Activated CD8-positive, alpha-beta memory T cell treated with anti-CD3 and anti-CD28 coated beads for 48 hours (primary cell): Measurements from ENCODE around the gene TMEM145.
"Not testable (repeated sequence)": the region's sequence is repeated elsewhere in the genome, so short reads cannot be mapped to it uniquely, and the experiment has no call there.

Experiments used
- DNase-seq, 3 experiments: peaks; one replicate each; pipeline ENCODE4 v3.0.0-alpha.2; 2020; ENCODE audit warnings: low read depth in 2 of 3, low spot score in 2 of 3

TMEM145 gene

DNA sequence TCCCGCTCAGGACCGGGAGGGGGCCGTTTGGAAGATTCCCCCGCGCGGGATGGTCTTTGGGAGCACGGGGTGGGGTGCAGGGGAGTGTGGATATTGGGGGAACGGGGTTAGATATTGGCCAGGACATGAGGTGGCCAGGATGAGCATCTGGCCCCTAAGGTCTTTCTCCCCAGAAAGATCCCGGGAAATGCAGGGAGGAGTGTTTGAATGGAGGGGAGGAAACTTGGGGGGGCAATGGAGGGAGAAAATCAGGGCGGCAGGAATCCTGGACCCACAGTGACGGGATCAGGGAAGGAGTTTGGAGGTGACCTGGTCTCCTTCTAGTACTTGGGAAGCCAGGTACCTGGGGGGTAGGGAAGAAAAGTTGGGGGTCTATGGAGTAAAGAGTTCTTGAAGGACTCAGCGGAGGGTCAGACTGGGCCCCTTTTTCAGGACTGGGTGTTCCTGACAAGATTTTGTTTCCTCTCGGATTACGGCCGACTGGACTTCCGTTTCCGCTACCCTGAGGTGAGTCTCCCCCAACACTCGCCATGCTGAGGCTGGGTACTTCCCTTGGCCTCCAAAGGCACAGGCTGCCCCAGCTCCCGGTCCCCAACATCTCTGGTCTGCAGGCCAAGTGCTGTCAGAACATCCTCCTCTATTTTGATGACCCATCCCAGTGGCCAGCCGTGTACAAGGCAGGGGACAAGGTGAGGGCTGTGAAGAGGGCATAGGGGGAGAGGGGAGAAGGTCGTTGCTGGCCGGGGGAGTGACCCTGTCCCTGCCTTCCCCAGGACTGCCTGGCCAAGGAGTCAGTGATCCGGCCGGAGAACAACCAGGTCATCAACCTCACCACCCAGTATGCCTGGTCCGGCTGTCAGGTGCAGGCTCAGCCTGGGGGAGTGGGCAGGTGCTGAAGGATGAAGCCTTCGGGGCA is 989 bp downstream of the TMEM145 start:
- DNase-seq, result no peak

DNA sequence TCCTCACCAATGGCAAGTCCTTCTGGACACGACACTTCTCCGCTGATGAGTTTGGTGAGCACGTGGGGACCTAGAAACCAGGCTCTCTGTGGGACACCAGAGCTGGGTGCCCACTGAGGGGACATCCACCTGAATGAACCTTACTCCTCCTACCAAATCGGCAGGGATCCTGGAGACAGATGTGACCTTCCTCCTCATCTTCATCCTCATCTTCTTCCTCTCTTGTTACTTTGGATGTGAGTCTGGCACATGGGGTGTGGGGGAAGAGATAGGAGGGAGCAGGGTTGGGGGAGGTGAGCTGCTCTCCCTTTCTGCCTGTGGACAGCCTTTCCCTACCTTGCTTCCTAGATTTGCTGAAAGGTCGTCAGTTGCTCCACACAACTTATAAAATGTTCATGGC is 1.9 kb downstream of the TMEM145 start:
- no peak for DNase-seq

DNA sequence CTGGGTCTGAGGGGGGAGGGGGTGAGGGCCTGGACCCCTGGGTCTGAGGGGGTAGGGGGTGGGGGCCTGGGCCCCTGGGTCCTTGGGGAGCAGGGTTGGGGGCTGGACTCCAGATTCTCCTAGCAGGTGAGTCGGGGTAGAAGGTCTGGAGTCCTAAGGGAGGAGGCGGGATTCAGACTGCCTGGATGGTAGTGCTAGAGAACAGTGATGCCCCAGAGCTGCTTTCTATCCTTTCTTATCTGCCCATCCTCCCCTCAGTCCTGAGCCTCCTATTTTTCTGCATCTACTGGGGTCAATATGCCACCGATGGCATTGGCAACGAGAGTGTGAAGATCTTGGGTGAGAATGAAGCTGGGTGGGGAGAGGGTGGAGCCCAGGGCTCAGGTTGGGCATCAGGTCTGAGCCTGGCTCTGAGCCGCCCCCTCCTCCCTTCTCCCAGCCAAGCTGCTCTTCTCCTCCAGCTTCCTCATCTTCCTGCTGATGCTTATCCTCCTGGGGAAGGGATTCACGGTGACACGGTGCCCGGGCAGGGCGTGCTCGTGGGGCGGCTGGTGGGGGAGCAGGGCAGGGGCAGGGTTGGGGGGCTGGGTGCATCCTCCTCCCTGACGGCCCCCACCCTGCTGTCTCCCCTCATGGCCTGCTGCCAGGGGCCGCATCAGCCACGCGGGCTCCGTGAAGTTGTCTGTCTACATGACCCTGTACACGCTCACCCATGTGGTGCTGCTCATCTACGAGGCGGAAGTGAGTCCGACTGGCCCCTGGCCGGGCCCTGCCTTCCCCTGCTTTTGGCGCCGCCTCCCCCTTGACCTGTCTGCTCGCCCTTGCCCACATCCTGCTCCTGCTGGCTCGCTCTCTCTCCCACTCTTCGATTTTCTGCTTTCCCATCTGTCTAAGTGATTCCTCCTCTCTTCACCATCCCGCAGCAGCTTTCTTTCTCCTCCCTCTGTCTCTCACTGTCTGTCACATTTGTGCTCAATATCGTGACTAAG is 3.4 kb downstream of the TMEM145 start:
- no peak for DNase-seq

DNA sequence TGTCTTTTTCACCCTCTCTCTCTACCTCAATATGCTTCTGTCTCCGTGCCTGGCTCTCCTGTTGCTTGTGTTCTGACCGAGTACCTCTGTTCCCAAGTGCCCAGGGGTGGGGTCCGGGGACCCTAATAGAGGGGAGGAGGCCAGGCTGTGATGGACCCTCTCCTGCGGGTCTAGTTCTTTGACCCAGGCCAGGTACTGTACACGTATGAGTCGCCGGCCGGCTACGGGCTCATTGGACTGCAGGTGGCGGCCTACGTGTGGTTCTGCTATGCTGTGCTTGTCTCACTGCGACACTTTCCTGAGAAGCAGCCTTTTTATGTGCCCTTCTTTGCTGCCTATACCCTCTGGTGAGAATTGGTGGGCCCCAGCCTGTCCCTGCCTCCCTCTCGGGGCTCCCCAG is 4.4 kb downstream of the TMEM145 start:
- no peak for DNase-seq

DNA sequence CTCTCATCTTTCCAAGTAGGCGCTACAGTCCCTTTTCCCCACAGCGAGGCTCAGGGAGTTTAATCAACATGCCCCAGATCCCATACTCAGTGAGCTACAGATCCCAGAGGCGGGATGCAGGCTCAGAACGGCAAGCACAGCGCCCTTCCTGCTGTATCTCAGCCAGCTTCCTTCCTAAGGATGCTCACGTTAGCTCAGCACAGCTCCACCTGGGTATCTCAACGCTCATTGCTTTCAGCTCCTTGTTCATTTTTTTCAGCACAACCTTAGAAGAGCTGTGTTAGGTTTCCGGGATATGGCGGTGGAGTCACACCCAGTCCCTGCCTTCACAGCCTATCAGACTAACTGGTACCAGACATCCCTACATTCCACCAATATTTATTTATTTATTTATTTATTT is 9.2 kb downstream of the TMEM145 start:
- no peak for DNase-seq

DNA sequence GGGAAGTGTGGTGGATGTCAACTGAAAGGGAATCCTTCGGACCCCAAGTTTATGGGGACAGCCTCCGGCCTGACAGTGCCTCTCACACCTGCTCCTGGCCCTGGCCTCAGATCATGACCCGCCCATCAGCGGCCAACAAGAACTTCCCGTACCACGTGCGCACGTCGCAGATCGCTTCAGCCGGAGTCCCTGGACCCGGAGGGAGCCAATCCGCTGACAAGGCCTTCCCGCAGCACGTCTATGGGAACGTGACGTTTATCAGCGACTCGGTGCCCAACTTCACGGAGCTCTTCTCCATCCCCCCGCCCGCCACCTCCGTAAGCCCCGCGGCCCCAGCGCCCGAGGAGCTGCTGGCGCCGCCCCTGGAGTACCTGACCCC is 10.4 kb downstream of the TMEM145 start:
- DNase-seq, result no peak

DNA sequence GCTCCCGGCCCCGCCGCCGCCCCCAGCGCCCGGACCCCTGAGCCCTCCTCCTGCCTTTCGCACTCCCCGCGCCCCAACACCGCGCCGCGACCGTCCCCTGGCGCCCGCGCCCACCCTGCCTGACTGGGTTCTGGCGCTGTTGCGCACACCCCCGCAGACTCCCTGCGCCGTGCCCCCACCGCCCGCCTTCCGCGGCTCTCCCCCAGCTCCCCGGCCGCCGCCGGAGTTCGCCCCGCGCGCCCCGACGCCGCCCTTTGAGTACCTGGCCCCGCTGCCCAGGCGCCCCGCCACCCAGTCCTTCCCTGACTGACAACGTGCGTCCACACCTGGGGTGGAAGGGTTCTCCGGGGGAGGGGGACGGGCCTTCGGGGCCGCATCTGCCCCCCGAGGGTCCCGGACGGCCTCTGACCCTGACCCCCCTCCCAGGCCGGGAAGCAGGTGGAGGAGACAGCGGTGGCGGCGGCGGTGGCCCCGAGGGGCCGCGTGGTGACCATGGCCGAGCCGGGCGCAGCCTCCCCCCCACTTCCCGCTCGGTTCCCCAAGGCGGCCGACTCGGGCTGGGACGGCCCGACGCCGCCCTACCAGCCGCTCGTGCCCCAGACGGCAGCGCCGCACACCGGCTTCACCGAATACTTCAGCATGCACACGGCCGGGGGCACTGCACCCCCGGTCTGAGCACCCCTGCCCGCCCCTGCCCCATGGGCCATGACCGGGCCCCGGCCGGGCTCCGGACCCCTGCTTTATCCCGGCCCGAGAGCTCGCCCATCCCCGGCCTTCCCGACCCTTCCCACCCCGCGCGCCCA is 10.9 kb downstream of the TMEM145 start:
- no peak for DNase-seq

DNA sequence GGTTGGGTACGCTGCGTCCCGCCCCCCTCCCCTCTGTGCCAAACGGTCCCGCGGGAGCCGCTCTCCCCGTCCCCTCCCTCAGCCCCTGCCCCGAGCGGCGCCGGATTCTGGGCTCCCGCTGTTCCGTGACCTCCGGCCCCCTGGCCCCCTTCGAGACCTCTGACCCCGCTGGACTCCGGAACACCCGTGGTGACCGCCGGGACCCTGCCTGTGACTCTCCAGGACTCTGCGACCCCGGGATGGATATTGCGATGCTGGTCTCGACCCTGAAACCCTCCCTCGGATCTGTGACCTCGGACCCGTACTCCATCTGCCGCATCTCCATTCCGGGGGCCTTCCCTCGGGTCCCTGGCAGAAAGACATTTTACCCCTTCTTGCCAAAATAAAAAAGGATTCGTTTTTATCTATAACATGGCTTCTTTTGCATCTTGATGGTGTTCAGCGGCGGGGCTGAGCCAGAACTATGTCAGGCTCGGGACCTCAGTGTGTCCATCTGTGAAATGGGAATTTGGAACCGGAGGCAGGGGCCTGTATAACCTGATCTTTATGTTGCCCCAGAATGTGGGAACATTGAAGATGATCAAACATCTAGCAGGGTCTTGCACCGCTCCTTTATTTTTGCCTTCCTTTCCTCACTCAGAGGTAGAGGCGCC is 11.7 kb downstream of the TMEM145 start:
- no peak for DNase-seq

DNA sequence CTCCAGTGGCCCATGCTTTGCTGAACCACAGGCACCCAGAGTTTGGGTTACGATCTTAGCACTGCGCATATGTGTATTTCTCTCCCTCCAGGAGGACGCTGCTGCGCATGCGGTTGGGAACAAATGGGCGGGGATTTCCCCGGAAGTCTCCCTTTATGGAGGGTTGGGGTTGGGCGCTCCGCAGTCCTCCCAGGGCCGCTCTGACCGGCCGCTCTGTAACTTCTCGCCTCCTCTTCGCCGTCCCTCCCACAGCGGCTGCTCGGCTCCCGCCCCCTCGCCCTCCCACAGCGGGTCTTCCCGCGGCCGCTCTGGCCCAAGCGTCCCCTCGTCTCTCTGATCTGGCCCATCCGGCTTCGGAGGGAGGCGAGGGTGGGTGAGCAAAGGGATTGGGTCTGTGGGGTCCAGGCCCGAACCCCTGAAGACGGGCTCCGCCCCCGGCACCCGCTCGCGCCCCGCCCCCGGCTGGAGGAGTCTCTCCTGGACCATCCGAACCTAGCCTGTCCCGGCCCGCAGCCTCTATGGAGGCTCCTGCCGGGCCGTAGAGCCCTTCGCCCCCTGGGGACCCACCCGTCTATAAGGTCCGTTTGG is 12.3 kb downstream of the TMEM145 start, which contains the start of gene MEGF8:
Gene MEGF8, plus strand, starts transcription at position 328 of the 588 bp plus-strand sequence. CDS start 609 bp downstream, outside the sequence.
- peak; percentile 84 to 94 (median 93) for DNase-seq

DNA sequence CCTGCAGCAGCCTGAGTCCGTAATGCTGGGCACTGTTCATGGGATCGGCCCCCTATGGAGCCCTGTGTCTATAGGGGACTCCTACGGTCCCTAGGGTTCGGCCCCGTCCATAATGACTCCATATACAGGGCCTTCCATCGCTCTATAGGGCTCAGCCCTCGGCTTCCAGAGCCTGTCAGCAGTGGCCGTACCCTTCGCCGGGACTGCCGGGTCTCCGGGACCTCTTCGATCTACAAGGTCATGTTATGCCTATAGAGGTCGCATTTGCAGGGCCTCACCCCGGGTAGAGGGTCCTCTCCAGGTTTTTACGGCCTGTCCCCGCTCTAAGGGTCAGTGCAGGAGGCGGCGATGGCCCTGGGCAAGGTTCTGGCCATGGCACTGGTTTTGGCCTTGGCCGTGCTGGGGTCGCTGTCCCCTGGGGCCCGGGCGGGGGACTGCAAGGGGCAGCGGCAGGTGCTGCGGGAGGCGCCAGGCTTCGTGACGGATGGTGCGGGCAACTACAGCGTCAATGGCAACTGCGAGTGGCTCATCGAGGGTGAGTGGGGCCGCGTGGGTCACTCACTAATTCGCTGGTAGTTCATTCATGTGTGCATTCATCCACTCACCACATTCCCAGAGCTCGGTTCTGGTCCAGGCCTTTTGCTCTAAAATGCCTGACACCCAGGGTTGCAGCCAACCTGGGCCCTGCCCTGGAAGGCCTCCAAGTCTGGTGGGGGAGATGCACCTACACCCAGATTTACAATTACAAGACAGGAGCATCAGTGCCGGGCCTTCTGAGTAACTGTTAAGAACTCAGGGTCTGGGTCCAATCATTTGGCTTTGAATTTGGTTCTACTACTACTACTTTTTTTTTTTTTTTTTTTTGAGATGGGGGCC is 13.0 kb downstream of the TMEM145 start:
- no peak for DNase-seq

DNA sequence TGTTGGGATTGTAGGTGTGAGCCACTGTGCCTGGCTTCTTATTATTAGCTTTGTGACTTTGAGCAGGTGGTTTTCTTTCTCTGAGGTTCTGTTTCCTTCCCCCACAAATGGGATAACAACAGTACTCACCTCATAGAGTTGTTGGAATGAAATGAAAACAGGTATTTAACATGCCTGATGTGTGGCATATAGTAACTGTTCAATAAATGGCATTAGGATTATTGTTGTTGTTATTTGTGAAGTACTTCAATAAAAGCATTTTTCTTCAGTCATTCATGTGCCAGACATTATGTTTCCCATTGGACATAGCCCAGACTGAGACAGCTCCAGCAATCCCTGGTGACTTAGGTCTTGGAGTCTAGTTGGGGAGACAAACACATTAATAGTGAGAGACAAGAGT is 13.9 kb downstream of the TMEM145 start:
- DNase-seq, result no peak

DNA sequence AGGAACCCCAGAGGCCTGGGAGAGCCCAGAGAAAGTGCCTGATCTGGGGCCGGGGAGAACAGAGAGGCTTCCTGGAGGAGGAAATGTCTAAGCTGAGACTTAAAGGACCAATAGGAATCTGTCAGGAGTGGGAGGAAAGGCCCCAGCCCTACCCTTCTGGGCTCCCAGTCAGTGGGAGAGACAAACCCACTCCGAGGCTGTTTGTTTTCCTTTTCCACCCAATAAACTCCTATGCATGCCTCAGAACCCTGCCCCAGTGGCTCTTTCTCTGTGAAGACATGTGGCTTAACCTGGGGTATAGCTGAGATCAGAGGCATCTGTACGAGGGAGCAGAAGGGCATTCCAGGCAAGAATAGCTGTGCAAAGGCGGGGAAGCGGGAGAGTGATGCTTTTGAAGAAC is 14.3 kb downstream of the TMEM145 start:
- DNase-seq, result no peak

DNA sequence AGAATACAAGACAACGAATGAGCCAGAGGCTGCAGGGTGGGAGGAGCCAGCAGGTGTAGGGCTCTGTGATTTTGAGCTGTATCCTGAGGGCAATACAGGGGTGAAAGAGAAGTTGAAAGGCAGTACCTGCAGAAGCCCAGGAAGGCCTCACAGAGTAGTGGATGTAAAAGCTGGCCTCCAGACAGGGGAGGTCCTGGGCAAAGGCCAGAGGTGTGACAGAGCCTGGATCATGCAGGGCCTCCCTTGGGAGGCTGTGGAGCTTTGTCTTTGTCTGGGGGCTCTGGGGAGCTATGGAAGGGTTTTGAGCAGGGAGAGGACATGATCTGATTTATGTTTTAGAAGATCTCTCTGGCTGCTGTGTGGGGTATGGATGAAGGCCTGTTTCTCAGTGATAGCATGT is 15.0 kb downstream of the TMEM145 start:
- no peak for DNase-seq

DNA sequence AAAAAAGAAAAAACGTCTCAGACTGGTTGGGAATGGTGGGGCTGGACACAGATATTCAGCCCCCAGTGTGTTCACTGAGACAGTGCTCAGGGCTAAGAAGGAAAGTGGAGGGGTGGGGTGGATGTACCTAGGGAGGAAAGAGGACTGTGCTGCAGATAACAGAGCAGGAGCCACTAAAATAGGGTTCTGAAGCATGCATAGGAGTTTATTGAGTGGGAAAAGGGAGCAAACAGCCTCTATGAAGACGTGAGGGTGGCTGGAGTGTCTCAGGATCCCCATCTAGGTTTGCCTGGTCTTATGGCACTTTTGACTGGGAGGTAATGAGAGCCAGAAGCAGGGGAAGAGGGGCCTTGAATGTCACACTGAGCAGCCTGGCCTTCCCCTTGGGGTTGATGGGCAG is 15.7 kb downstream of the TMEM145 start:
- no peak for DNase-seq

DNA sequence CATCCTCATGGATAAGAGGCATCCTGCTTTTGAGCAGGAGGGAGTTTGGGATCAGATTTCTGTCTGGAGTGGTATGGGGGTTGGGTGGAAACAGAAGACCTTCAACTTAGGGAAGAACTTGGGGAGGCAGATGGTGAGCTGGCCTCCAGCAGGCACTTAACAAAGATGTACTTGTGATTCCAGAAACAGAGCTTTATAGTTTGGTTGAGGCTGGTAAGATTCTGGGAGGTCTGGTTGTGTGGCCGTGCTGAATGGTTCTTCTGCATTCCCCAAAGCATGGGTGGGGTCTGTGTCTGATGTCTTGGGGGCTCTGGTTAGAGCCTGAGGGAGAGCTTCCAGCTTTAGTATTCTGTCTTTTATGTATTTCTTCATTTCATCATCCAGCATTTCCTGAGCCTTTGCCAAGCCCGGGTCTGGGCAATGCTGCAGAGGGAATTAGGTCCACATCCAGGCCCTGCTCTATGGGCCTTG is 17.2 kb downstream of the TMEM145 start:
- no peak for DNase-seq

DNA sequence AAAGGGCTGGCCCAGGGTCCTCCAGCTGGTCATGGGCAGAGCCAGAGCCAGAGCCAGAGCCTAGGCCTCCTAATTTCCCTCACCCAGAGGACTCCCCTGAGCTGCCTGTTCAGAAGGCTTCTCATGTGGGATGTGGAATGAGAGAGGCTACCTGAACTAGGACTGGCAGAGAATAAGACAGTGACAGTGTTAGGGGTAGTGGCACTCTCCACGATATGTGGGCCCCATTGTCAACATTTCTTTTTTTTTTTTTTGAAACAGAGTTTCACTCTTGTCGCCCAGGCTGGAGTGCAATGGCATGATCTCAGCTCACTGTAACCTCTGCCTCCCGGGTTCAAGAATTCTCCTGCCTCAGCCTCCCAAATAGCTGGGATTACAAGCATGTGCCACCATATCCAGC is 18.2 kb downstream of the TMEM145 start:
- not testable (repeated sequence) for DNase-seq

DNA sequence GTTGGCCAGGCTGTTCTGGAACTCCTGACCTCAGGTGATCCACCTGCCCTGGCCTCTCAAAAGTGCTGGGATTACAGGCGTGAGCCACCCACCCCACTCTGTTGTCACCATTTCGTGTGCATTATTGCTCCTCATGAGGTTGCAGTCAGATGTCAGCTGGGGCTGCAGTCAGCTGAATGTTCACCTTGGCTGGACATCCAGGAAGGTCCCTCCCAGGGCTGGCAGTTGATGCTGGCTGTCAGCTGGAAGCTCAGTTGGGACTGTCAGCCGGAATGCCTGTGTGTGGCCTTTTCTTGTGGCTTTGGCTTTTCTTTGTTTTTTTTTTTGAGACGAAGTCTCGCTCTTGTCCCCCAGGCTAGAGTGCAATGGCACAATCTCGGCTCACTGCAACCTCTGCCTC is 18.9 kb downstream of the TMEM145 start:
- no peak for DNase-seq

DNA sequence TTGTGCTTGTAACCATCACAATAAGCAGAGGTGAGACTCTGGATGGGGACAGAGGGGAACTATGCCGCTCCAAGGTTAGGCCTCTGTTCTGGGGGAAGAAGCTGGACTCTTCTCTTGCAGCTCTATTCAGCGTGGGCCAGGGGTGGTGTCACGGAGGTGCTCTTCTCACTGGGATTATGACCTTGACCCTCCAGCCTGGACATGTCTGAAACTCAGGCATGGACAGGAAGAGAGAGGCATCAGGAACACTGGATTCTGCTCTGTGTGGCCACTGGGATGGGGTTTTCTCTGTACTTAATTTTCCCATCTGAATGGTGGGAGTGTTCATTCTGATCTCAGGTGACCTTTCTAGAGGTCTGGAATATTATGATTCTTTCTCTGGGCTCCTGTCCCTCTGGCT is 19.9 kb downstream of the TMEM145 start:
- DNase-seq, result no peak
